Upper lobe of right lung (tissue), 1 donor: ENCODE results near the gene SYNGR4. TPM values are rescaled to one million over a fixed set of nuclear protein-coding genes. Genes with fewer than 3 reads are reported as not detected.

Experiments
- ATAC-seq: fragments of 200-7000 bp; cut with Tn5 transposase; one replicate; pipeline ENCODE4 v1.9.1; 2020; ENCODE audit warnings: mild to moderate bottlenecking, moderate library complexity
- DNase-seq: peaks from one replicate; pipeline ENCODE4 v3.0.0-alpha.2; 2020
- H3K27ac ChIP-seq: fragments of 200-600 bp; one replicate; pipeline ENCODE4 v1.8.0; 2022
- H3K27me3 ChIP-seq: fragments of 200-600 bp; one replicate; pipeline ENCODE4 v1.8.0; 2022; ENCODE audit warnings: mild to moderate bottlenecking
- H3K36me3 ChIP-seq: fragments of 200-600 bp; one replicate; pipeline ENCODE4 v1.8.0; 2022
- H3K4me1 ChIP-seq: fragments of 200-600 bp; one replicate; pipeline ENCODE4 v1.8.0; 2022
- H3K4me3 ChIP-seq: fragments of 200-600 bp; one replicate; pipeline ENCODE4 v1.8.0; 2022; ENCODE audit warnings: mild to moderate bottlenecking
- H3K9me3 ChIP-seq: fragments of 200-600 bp; one replicate; pipeline ENCODE4 v1.8.0; 2022
- CTCF ChIP-seq: fragments of 200-600 bp; IDR thresholded peaks from one replicate; pipeline ENCODE4 v1.8.0; 2022; ENCODE audit warnings: antibody characterized with exemption
- intact Hi-C: fragments of 100-400 bp; cut with DNase I; formaldehyde crosslinking; loops from one replicate; pipeline ENCODE4 v1.11.0; 2022
- total RNA-seq: library from RNA; stranded (reverse); fragmentation: NEBNext Ultra II Directional; extraction: Animal tissue kit (Norgen Biotek cat#: 25700); gene quantifications from one replicate; pipeline ENCODE4 v1.2.1, GENCODE V29; 2021
- donor health status: DM: no; HTN: yes; CAD: no; lungs with severe emphysema.

The SYNGR4 gene
- total RNA-seq, 1 donor from 2014 or later, result not detected

GRCh38 chr19:48405010-48405659, 41.0 kb downstream of the SYNGR4 start:
- H3K9me3 ChIP-seq, result no peaks in the 10 kb centered on the region
- ATAC-seq (no peak), DNase-seq (no peak)
- H3K4me1 ChIP-seq, result no peaks in the 10 kb centered on the region
- H3K27ac ChIP-seq, result no peak overlapping the region
- no peaks in the 10 kb centered on the region for H3K36me3 ChIP-seq
- peaks cover 4% of the 10 kb centered on the region for H3K27me3 ChIP-seq
- intact Hi-C loops, result no loop called here
- no peak overlapping the region for H3K4me3 ChIP-seq
- no peak for TF ChIP-seq CTCF

- H3K4me1 ChIP-seq, result no peaks in the 10 kb centered on the region
- DNase-seq, result no peak
- H3K27me3 ChIP-seq, result peaks cover 4% of the 10 kb centered on the region
- no peaks in the 10 kb centered on the region for H3K9me3 ChIP-seq
- intact Hi-C loops, result no loop called here
- H3K36me3 ChIP-seq, result no peaks in the 10 kb centered on the region
- no peak overlapping the region for H3K27ac ChIP-seq
- H3K4me3 ChIP-seq, result no peak overlapping the region
- ATAC-seq, result no peak
- TF ChIP-seq CTCF, result no peak
Measured at GRCh38 chr19:48405850-48406249, 41.7 kb downstream of the SYNGR4 start.

GRCh38 chr19:48413879-48414587, 49.9 kb downstream of the SYNGR4 start:
- Histone ChIP-seq H3K4me1 (no peaks in the 10 kb centered on the region), H3K9me3 (no peaks in the 10 kb centered on the region), H3K4me3 (no peak overlapping the region), H3K27me3 (peaks cover 31% of the 10 kb centered on the region), H3K27ac (no peak overlapping the region), H3K36me3 (no peaks in the 10 kb centered on the region)
- intact Hi-C loops, result no loop called here
- ATAC-seq (no peak), DNase-seq (peak; percentile 59)
- no peak for TF ChIP-seq CTCF

GRCh38 chr19:48415395-48415794, 51.2 kb downstream of the SYNGR4 start:
- Histone ChIP-seq H3K36me3 (no peaks in the 10 kb centered on the region), H3K27me3 (peaks cover 31% of the 10 kb centered on the region), H3K4me3 (peak overlapping the region; percentile 19), H3K27ac (no peak overlapping the region), H3K4me1 (no peaks in the 10 kb centered on the region), H3K9me3 (no peaks in the 10 kb centered on the region)
- intact Hi-C loops, result no loop called here
- peak; percentile 87 for DNase-seq
- peak; percentile 96 for ATAC-seq
- no peak for TF ChIP-seq CTCF

- H3K27me3 ChIP-seq, result peaks cover 31% of the 10 kb centered on the region
- intact Hi-C loops, result no loop called here
- TF ChIP-seq CTCF, result no peak
- no peak for ATAC-seq
- H3K4me1 ChIP-seq, result no peaks in the 10 kb centered on the region
- no peak for DNase-seq
- H3K9me3 ChIP-seq, result no peaks in the 10 kb centered on the region
- no peaks in the 10 kb centered on the region for H3K36me3 ChIP-seq
- H3K4me3 ChIP-seq, result peak overlapping the region; percentile 8
- H3K27ac ChIP-seq, result no peak overlapping the region
Measured at GRCh38 chr19:48415806-48416221, 51.6 kb downstream of the SYNGR4 start.
